Measurements from ENCODE around the gene PHLPP2.

Gene PHLPP2

GRCh38 chr16:71721066-71721740 is 3.3 kb downstream of the PHLPP2 start:
- no peaks in the 10 kb centered on the region for H3K36me3 ChIP-seq (ENCODE audit: control insufficient read depth in 1 of 2, insufficient read depth in 2 of 2, low read length in 2 of 2)
- H3K4me1 ChIP-seq (ENCODE audit: control insufficient read depth in 1 of 2, insufficient read depth in 2 of 2, low read length in 2 of 2), result peaks cover 8 to 12% of the 10 kb centered on the region in 2 donors
- H3K9me3 ChIP-seq (ENCODE audit: control insufficient read depth in 1 of 2, low read length in 2 of 2), result no peaks in the 10 kb centered on the region
- H3K27ac ChIP-seq (ENCODE audit: low read depth, low read length), result no peak overlapping the region
- no peak overlapping the region for H3K4me3 ChIP-seq (ENCODE audit: low read depth in 1 of 2, low read length in 2 of 2)
- no peaks in the 10 kb centered on the region for H3K27me3 ChIP-seq (ENCODE audit: control insufficient read depth in 1 of 2, insufficient read depth in 2 of 2, low read length in 2 of 2)
- H3K9ac ChIP-seq (ENCODE audit: low read depth in 1 of 2, low read length in 2 of 2), result no peak overlapping the region

DNA sequence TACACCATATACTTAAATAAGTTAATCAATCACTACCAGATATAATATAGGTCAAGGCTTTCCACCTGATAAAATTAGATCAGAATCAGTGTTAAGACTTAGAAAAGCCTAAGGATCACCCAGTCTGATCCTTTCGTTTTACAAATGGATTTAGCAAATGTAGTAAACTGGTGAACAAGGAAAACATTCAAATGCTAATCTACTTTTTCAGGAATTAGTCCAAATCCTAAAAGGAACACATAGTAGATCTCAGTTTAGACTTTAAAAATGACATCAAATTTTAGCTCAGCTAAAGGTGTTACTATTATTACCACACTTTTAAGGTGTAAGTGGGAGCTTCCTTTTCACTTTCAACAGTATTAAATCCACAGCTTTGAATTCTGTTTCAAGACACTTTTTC is 12.0 kb downstream of the PHLPP2 start:
- Histone ChIP-seq H3K27me3 (ENCODE audit: control insufficient read depth in 1 of 2, insufficient read depth in 2 of 2, low read length in 2 of 2) (no peaks in the 10 kb centered on the region), H3K9me3 (ENCODE audit: control insufficient read depth in 1 of 2, low read length in 2 of 2) (no peaks in the 10 kb centered on the region), H3K36me3 (ENCODE audit: control insufficient read depth in 1 of 2, insufficient read depth in 2 of 2, low read length in 2 of 2) (no peaks in the 10 kb centered on the region), H3K4me1 (ENCODE audit: control insufficient read depth in 1 of 2, insufficient read depth in 2 of 2, low read length in 2 of 2) (peaks cover 10 to 16% of the 10 kb centered on the region in 2 donors), H3K4me3 (ENCODE audit: low read depth in 1 of 2, low read length in 2 of 2) (no peak overlapping the region), H3K27ac (ENCODE audit: low read depth, low read length) (no peak overlapping the region), H3K9ac (ENCODE audit: low read depth in 1 of 2, low read length in 2 of 2) (no peak overlapping the region)

DNA sequence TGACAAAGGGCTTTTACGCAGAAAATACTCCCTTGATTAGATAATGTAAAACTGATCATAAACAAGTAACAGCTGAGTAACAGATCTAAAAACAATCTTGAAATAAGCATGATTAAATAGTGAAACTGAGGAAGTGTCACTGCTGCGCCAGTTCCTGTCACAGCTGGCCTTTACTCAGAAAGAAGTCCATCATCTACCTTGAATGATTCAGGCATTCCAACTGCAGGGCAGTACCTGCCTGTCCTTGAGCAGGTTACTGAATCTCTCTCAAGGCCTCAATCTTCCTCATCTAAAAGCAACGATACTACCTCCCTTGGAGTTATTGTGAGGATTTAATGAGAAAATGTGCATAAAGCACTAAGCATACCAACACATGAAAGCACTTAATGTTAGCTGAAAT is 12.7 kb downstream of the PHLPP2 start:
- H3K4me3 ChIP-seq (ENCODE audit: low read depth in 1 of 2, low read length in 2 of 2), result no peak overlapping the region
- no peak overlapping the region for H3K27ac ChIP-seq (ENCODE audit: low read depth, low read length)
- H3K9me3 ChIP-seq (ENCODE audit: control insufficient read depth in 1 of 2, low read length in 2 of 2), result no peaks in the 10 kb centered on the region
- H3K4me1 ChIP-seq (ENCODE audit: control insufficient read depth in 1 of 2, insufficient read depth in 2 of 2, low read length in 2 of 2), result peaks cover 13 to 16% of the 10 kb centered on the region in 2 donors
- no peaks in the 10 kb centered on the region for H3K36me3 ChIP-seq (ENCODE audit: control insufficient read depth in 1 of 2, insufficient read depth in 2 of 2, low read length in 2 of 2)
- no peak overlapping the region for H3K9ac ChIP-seq (ENCODE audit: low read depth in 1 of 2, low read length in 2 of 2)
- no peaks in the 10 kb centered on the region for H3K27me3 ChIP-seq (ENCODE audit: control insufficient read depth in 1 of 2, insufficient read depth in 2 of 2, low read length in 2 of 2)

DNA sequence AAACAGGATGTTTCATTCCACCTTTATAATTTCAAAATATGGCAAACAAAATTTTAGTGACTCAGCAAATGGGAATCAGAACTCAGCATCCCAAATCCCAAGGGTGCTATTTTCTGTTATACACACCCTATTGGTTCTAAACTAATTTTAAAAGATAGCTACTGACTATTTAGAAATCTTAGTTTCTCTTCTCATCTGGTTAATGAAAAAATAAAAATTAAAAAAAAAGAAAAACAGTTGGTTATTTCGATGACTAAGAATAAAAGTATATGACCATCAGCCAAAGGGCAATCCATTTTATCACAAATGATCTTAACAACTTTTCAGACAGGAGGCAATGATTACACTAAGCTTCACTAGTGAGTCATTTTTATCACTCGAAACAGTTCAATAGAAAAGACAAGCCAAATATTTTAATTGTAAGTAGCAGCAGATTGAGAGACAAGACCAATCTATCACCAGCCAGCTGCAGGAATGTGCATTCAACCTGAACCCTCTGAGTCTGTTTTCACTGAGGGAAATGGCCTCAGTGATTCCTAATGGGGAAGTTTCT is 15.2 kb downstream of the PHLPP2 start:
- Histone ChIP-seq H3K9me3 (ENCODE audit: control insufficient read depth in 1 of 2, low read length in 2 of 2) (no peaks in the 10 kb centered on the region), H3K27me3 (ENCODE audit: control insufficient read depth in 1 of 2, insufficient read depth in 2 of 2, low read length in 2 of 2) (no peaks in the 10 kb centered on the region), H3K4me3 (ENCODE audit: low read depth in 1 of 2, low read length in 2 of 2) (no peak overlapping the region), H3K27ac (ENCODE audit: low read depth, low read length) (no peak overlapping the region), H3K4me1 (ENCODE audit: control insufficient read depth in 1 of 2, insufficient read depth in 2 of 2, low read length in 2 of 2) (peaks cover 13 to 16% of the 10 kb centered on the region in 2 donors), H3K9ac (ENCODE audit: low read depth in 1 of 2, low read length in 2 of 2) (no peak overlapping the region), H3K36me3 (ENCODE audit: control insufficient read depth in 1 of 2, insufficient read depth in 2 of 2, low read length in 2 of 2) (no peaks in the 10 kb centered on the region)

DNA sequence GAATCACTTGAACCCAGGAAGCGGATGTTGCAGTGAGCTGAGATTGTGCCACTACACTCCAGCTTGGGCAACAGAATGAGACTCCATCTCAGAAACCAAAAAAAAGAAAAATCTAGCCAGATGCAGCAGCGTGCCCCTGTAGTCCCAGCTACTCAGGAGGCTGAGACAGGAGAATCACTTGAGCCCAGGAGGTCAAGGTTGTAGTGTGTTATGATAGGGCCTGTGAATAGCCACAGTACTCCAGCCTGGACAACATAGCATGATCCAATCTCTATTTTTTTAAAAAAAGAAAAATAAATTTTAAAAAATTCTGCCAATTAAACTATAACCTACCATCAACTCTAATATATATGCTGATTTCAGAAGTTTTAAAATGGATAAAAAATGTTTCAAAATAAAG is 15.8 kb downstream of the PHLPP2 start:
- H3K4me1 ChIP-seq (ENCODE audit: control insufficient read depth in 1 of 2, insufficient read depth in 2 of 2, low read length in 2 of 2), result peaks cover 13 to 16% of the 10 kb centered on the region in 2 donors
- H3K27ac ChIP-seq (ENCODE audit: low read depth, low read length), result no peak overlapping the region
- H3K4me3 ChIP-seq (ENCODE audit: low read depth in 1 of 2, low read length in 2 of 2), result no peak overlapping the region
- no peaks in the 10 kb centered on the region for H3K36me3 ChIP-seq (ENCODE audit: control insufficient read depth in 1 of 2, insufficient read depth in 2 of 2, low read length in 2 of 2)
- H3K9me3 ChIP-seq (ENCODE audit: control insufficient read depth in 1 of 2, low read length in 2 of 2), result no peaks in the 10 kb centered on the region
- no peaks in the 10 kb centered on the region for H3K27me3 ChIP-seq (ENCODE audit: control insufficient read depth in 1 of 2, insufficient read depth in 2 of 2, low read length in 2 of 2)
- no peak overlapping the region for H3K9ac ChIP-seq (ENCODE audit: low read depth in 1 of 2, low read length in 2 of 2)

- H3K4me1 ChIP-seq (ENCODE audit: control insufficient read depth in 1 of 2, insufficient read depth in 2 of 2, low read length in 2 of 2), result peaks cover 13 to 16% of the 10 kb centered on the region in 2 donors
- no peak overlapping the region for H3K4me3 ChIP-seq (ENCODE audit: low read depth in 1 of 2, low read length in 2 of 2)
- no peaks in the 10 kb centered on the region for H3K9me3 ChIP-seq (ENCODE audit: control insufficient read depth in 1 of 2, low read length in 2 of 2)
- H3K27ac ChIP-seq (ENCODE audit: low read depth, low read length), result no peak overlapping the region
- H3K9ac ChIP-seq (ENCODE audit: low read depth in 1 of 2, low read length in 2 of 2), result no peak overlapping the region
- no peaks in the 10 kb centered on the region for H3K36me3 ChIP-seq (ENCODE audit: control insufficient read depth in 1 of 2, insufficient read depth in 2 of 2, low read length in 2 of 2)
- H3K27me3 ChIP-seq (ENCODE audit: control insufficient read depth in 1 of 2, insufficient read depth in 2 of 2, low read length in 2 of 2), result no peaks in the 10 kb centered on the region
These were observed 17.3 kb downstream of the PHLPP2 start for GRCh38 chr16:71707199-71707598.

- Histone ChIP-seq H3K9me3 (ENCODE audit: control insufficient read depth in 1 of 2, low read length in 2 of 2) (no peaks in the 10 kb centered on the region), H3K36me3 (ENCODE audit: control insufficient read depth in 1 of 2, insufficient read depth in 2 of 2, low read length in 2 of 2) (no peaks in the 10 kb centered on the region), H3K4me3 (ENCODE audit: low read depth in 1 of 2, low read length in 2 of 2) (no peak overlapping the region), H3K27ac (ENCODE audit: low read depth, low read length) (no peak overlapping the region), H3K27me3 (ENCODE audit: control insufficient read depth in 1 of 2, insufficient read depth in 2 of 2, low read length in 2 of 2) (no peaks in the 10 kb centered on the region), H3K9ac (ENCODE audit: low read depth in 1 of 2, low read length in 2 of 2) (no peak overlapping the region), H3K4me1 (ENCODE audit: control insufficient read depth in 1 of 2, insufficient read depth in 2 of 2, low read length in 2 of 2) (peaks cover 13 to 16% of the 10 kb centered on the region in 2 donors)
These were observed 18.5 kb downstream of the PHLPP2 start for GRCh38 chr16:71706046-71706445.

DNA sequence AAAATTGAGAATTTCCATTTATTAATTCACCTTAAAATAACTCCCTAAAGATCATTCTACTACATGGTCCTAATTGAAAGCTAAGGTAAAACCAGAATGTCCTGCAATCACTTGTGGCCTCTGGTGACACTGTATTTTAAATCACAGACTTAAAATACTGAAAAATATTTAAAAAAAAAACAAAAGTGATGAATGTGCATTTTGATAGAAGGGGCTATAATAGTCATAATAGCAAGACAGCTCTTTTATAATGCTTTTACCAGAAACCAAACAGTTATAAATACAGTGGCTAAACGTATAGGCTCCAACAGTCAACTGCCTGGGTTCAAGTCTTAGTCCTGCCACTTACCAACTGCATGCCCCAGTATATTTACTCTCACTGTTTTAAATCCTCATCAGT is 21.2 kb downstream of the PHLPP2 start:
- Histone ChIP-seq H3K36me3 (ENCODE audit: control insufficient read depth in 1 of 2, insufficient read depth in 2 of 2, low read length in 2 of 2) (peaks cover 0 to 5% of the 10 kb centered on the region in 2 donors), H3K27ac (ENCODE audit: low read depth, low read length) (no peak overlapping the region), H3K4me1 (ENCODE audit: control insufficient read depth in 1 of 2, insufficient read depth in 2 of 2, low read length in 2 of 2) (peaks cover 8 to 11% of the 10 kb centered on the region in 2 donors), H3K9ac (ENCODE audit: low read depth in 1 of 2, low read length in 2 of 2) (no peak overlapping the region), H3K9me3 (ENCODE audit: control insufficient read depth in 1 of 2, low read length in 2 of 2) (no peaks in the 10 kb centered on the region), H3K27me3 (ENCODE audit: control insufficient read depth in 1 of 2, insufficient read depth in 2 of 2, low read length in 2 of 2) (no peaks in the 10 kb centered on the region), H3K4me3 (ENCODE audit: low read depth in 1 of 2, low read length in 2 of 2) (no peak overlapping the region)

- H3K36me3 ChIP-seq (ENCODE audit: control insufficient read depth in 1 of 2, insufficient read depth in 2 of 2, low read length in 2 of 2), result peaks cover 0 to 5% of the 10 kb centered on the region in 2 donors
These were observed 23.7 kb downstream of the PHLPP2 start for GRCh38 chr16:71700831-71701230.

GRCh38 chr16:71698491-71698890 is 26.0 kb downstream of the PHLPP2 start:
- Histone ChIP-seq H3K9ac (ENCODE audit: low read depth in 1 of 2, low read length in 2 of 2) (no peak overlapping the region), H3K27ac (ENCODE audit: low read depth, low read length) (no peak overlapping the region), H3K4me3 (ENCODE audit: low read depth in 1 of 2, low read length in 2 of 2) (no peak overlapping the region), H3K9me3 (ENCODE audit: control insufficient read depth in 1 of 2, low read length in 2 of 2) (no peaks in the 10 kb centered on the region), H3K36me3 (ENCODE audit: control insufficient read depth in 1 of 2, insufficient read depth in 2 of 2, low read length in 2 of 2) (peaks cover 0 to 5% of the 10 kb centered on the region in 2 donors), H3K4me1 (ENCODE audit: control insufficient read depth in 1 of 2, insufficient read depth in 2 of 2, low read length in 2 of 2) (no peaks in the 10 kb centered on the region), H3K27me3 (ENCODE audit: control insufficient read depth in 1 of 2, insufficient read depth in 2 of 2, low read length in 2 of 2) (no peaks in the 10 kb centered on the region)

More at GRCh38 chr16:71700831-71701230, 23.7 kb downstream of the PHLPP2 start:
- Histone ChIP-seq H3K4me3 (ENCODE audit: low read depth in 1 of 2, low read length in 2 of 2) (no peak overlapping the region), H3K27ac (ENCODE audit: low read depth, low read length) (no peak overlapping the region), H3K4me1 (ENCODE audit: control insufficient read depth in 1 of 2, insufficient read depth in 2 of 2, low read length in 2 of 2) (no peaks in the 10 kb centered on the region), H3K27me3 (ENCODE audit: control insufficient read depth in 1 of 2, insufficient read depth in 2 of 2, low read length in 2 of 2) (no peaks in the 10 kb centered on the region), H3K9me3 (ENCODE audit: control insufficient read depth in 1 of 2, low read length in 2 of 2) (no peaks in the 10 kb centered on the region), H3K9ac (ENCODE audit: low read depth in 1 of 2, low read length in 2 of 2) (no peak overlapping the region)
